NCI-H2029 treated with DMSO at 0.1 percent for 48 hours (cell line): ENCODE results near the gene MEDAG.

Experiments used
- DNase-seq: peaks from one replicate; lab custom pipeline; 2025; lab: John Stamatoyannopoulos, UW

MEDAG gene

DNA sequence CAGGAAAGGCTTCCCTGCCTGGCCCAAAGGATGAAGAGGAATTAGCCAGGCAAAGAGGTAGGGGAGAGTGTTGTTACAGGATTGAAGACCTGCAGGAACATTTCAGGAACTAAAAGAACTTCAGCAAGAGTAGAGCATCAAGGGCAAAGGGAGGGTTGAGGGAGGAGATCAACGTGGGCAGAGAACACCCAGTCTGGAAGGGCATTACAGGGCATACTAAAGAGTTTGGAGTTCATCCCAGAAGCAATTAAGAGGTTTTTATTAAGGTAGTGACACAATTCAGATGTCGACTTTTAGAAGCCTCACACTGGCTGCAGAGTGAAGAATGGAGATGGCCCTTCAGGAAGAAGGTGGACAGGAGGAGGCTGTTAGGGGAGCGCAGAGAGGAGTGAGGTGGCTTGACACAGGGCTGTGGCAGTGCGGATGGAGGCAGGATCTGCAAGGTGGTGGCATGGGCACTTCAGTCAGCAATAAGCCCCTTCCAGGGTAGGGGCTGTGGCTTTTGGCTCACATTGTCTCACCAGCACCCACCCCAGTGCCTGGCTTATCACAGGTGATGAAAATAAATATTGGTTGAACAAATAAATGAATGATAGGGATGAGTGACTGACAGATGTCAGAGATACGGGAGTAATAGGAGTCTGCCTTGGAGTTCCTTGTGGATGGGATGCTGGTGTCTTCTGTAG lies 51.3 kb downstream of the MEDAG start:
- DNase-seq: no peak

DNA sequence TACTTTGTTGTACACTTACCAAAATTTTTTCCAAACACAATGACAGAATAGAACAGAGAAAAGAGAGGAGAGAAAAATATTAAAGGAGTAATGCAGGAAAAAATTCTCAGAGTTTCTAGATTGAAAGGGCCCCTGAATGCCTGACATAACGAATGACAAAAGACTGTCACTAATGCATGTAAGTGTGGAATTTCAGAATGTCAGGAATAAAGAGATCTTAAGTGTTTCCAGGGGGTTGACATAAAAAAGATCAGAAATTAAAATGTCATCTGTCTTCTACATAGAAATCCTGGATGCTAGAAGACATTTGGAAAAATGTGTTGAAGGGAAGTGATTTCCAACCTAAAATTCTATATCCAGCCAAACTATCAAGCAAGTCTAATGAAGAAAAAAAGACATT lies 53.6 kb downstream of the MEDAG start:
- no peak for DNase-seq

DNA sequence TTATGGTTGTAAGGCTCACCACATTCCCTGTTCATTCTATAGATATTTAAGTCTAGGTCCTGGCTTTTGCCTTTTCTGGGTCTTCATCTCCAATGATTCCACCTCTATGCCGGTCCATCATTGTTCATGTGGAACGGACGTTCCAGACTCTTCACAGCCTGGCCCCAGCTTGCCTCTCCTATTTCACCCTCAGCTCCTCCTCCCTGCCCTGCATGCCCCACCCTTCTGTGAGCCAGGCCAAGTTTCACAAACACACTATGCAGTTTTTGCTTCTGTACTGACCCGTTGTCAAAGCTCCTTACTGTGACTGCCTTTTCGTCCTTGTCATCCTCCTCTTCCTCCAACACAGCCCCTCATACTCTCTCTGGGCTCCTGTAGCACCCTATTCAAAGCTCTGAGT lies 57.7 kb downstream of the MEDAG start:
- no peak for DNase-seq

DNA sequence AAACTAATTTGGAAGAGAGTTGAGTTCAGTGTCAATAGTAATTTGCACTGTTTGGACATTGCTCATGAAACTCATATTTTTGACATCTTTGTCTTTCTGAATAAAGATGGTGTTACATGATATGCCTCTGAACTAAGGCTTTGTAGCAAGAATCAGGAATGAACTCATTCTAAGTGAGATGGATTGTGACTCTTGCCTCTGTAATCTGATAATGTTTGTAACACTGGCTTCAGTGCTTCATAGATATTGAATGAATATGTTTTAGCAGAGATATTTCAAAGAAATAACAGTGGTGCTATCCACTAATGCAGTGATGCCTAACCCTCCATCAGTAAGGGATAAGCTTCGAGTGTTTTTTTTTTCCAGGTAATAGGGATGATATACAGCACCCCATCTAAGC lies 59.3 kb downstream of the MEDAG start:
- DNase-seq: no peak

DNA sequence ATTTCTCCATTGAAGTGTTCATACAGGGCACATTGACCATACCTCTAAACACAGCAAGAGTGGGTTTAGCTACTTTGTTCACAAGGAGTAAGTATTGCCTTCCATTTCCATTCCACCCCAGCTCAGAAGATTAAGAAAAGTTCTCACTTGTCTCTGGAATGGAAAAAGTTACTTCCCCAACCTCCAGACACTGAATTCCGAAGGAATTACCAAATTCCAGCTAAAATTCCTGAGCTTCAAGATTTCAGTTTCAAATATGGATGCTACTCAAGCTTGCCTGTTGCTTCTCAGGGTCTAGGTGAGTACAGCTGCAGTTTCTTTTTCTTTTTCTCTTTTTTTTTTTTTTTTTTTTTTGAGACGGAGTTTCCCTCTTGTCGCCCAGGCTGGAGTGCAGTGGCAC lies 60.0 kb downstream of the MEDAG start:
- DNase-seq: no peak

DNA sequence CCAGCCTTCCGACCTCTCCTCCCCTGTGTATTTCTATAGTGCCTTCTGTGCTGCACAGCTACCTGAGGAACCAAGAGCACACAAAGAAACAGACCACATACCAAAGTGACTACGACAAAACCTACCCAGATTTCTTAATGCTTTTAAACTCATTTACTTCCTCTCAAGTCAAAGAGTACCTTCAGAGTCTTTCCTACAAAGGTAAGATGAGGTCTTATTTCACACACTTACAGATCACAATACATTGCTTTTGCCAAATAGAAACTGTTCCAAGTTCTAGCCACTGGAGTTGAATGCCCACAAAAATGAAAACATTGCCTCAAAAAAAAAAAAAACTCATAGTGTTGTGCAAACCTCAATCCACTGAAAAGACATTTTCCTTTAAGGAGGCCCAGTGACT lies 62.8 kb downstream of the MEDAG start:
- DNase-seq: no peak

DNA sequence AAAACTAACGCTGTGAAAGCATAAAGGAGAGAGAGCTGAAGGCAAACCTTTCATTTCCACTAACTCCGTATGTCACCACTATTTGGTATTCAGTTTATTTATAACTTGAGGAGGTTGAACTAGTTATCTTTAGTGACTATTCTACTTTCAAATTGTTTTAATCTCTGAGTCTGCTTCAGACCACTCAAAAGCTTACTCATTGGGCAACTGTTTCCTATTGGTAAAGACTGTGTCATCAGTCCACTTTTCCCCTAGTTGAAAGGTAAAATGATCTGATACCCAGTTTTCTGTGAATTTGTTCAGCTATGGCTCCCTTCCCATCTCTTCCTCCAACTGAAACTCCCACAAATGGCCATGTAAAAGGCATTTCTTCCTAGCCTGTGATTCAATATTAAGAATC lies 65.5 kb downstream of the MEDAG start:
- DNase-seq: no peak

DNA sequence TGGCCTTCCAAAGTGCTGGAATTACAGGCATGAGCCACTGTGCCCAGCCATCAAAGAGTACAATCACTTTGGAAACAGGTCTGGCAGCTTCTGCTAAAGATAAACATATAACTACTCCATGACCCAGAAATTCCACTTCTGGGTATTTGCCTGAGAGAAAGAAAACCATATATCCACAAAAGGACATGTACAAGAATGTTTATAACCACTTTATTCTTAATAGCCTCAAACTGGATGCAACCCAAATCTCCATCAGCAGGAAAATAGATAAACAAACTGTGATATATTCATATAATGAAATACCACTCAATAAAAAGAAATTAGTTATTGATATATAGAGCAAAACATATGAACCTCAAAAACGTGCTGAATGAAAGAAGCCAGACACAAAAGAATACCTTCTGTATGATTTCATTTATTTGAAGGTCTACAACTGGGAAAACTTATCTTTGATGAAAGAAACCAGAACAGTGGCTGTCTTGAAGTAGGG lies 66.9 kb downstream of the MEDAG start:
- DNase-seq: no peak

DNA sequence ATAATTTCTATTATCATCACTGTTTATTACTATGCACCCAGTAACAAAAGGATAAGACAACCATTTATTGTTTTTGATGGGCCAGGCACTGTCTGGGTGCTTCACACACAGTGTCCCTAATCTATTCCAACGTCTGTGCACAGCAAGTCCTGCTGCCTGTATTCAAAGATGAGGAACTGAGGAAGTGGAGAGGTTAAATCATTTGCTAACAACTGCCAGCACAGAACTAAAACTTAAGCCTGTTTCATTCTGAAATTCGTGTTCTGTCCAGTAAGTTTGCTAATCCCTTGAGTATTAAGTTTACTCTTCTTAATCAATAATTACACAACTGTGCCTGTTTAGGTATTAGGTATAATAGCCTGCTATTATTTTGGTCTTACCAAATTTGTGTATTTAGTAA lies 68.3 kb downstream of the MEDAG start:
- DNase-seq: no peak
